T-helper 2 cell treated with Interferon-gamma antibody and Interleukin-4, amounts not matched to agents 100 ng/mL and 5 ng/mL, for 36 hours (primary cell): Measurements from ENCODE around the gene SKOR1. TPM values are rescaled to one million over a fixed set of nuclear protein-coding genes. Genes with fewer than 3 reads are reported as not detected.

ENCODE experiments used
- intact Hi-C: fragments of 100-400 bp; cut with micrococcal nuclease; formaldehyde crosslinking; loops from one replicate; pipeline ENCODE4 v1.15.1; 2023
- total RNA-seq: library from RNA; stranded (reverse); gene quantifications from 2 replicates; pipeline ENCODE4 v1.2.3, GENCODE V29; 2022

The SKOR1 gene
- total RNA-seq, 1 donor from 2014 or later: 0.30 TPM

DNA sequence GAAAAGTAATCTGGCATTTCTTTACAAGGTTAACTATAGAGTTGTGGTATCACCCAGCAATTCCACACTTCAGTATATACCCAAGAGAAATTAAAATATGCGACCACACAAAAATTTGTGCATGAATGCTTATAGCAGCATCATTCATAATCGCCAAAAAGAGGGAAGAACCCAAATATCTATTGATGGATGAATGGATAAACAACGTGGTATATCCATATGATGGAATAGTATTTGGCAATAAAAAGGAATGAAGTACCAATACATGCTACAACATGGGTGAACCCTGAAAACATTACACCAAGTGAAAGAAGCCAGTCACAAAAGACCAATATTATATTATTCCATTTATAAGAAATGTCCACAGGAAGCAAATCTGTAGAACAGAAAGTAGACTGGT is 8.6 kb upstream of the SKOR1 start:
- intact Hi-C loops: no loop called here

DNA sequence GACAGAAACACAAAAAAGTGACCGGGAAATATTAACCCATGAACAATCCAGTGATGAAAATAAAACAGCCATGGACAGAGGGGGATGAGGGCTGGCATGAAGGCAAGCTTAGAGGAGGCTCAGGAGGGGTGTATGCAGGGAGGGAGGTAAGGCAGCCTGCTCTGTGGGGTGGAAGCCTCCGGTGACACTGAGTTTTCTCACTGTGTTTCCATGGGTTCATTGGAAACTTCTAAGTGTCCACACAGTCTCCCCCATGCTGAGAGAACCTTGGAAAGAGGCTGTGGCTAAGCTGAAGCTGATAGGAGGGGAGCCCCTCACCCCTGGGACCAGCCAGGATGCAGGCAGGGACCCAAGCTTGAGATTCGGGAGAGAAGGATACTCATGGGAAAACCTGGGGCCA is 6.8 kb upstream of the SKOR1 start:
- intact Hi-C loops: no loop called here

DNA sequence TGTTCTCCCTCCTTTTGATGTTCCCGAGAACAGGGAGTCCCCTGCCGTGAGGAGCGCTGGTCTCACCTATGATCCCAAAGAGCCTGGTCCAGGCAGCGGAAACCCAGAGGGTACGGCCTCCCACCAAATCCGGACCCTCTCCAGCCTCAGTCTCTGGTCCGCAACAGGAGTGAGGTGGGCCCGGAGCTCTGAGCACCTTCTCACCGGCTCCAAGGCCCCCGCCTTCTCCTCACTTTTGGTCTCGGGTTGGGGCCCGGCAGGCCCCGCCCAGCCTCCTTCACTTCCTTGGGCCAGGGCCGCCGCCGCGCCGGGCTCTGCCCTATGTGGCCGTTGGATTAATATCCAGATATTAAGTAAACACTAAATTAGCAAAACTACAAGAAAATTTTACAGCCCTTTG is 5.7 kb upstream of the SKOR1 start:
- intact Hi-C loops: no loop called here

DNA sequence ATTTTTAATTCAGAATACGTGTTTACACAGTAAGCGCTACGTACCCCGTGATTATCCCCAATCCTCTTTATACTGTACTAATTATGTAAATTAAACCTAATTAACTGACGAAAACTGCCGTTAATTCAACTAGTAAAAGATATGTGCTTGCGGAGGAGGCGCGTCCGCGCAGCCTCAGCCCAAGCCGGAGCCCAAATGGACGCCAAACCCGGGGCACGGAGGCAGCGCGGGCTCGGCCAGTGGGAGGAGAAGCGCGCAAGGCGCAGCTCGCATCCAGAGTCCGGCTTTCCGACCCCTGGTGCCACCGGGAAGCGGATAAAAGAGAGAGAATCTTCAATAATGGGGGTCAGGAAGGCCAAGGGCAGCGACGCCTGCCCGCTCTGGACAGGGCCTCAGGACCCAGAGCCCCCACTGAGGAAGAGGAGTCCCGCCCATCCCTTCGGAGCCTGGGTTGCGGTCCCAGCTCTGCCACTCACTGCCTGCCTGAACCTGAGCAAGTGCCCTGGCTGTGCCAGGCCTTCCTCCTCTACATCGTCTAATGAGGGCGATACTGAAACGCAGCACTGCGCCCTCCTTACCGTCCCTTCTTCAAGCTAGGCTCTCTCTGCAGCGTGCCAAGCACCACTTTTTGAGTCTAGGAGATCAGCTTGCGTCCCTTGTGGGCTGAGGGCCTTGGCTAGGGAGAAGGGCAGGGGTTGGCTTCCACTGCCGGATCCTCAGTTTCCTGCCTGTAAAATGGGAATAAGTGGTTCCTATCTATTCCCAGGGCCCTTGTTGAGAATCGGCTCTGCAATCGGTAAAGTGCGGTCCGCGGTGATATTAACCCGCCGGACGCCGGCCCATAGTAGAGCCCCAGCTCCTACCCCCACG is 5.0 kb upstream of the SKOR1 start:
- intact Hi-C loops: no loop called here

DNA sequence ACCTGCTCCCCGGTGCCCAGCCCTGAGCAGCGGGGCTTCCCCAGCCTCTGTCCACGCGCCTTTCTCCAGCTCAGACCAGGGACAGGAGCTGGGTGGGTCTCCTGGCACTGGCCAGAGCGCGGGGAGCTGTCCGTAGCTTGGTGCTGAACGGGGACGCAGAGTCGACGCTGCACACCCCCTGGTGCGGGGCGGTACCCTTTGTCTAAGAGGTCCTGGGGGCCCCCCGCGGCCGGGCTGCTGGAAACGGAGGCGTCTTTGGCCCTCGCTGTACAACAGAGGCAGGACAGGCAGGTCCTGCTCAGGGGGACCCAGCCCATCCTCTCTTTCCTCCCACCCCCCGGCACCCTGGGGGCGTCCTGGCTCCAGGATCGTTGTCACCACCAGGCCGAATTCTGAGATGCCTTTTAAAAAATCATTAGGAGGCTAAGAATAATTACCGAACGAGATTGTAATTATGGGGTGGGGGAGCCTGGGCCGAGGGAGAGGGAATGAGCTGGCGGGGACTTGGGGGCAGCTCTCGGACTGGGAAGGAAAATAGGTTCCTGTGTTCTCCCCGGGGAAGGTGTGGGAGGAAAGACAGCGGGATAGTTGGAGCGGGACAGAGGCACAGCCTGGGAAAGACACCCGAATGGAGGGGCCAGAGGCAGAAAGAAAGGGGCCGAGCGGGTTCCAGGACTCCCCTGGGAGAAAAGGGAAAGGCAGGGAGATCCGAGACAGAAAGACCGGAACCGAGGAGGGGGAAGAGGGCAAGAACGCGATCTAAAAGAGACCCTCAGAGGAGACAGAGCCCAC is 4.1 kb upstream of the SKOR1 start:
- intact Hi-C loops: no loop called here

DNA sequence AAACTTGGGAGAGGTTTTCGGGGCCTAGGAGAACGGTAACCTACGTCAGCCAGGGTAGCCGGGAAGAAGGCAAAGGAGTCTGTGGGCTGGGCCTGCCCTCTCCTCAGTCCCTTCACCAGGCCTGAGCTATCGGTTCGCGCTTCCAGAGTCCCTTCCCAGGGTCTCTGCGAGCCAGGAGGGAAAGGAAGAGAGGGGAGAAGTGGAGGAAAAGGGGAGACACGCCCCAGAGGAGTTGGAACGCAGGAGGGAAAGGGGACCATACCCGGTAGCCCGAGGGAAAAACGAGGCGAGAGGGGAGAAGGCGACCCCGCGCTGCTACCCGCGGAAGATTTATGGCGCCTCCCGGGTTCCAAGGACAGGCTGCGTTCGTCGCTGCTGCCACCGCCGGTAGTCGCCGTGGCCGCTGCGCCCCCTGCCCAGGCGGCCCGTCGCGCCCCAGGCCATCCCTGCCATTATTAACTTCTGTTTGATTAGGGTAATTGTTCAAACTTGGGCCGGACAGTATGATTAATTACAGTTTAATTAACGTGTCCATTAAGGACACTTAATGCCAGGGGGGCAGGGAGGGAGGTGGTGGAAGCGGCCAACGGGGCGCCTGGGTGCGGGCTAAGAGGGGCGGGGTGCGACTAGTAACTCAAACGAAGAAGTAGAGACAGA is 3.4 kb upstream of the SKOR1 start:
- intact Hi-C loops: no loop called here

DNA sequence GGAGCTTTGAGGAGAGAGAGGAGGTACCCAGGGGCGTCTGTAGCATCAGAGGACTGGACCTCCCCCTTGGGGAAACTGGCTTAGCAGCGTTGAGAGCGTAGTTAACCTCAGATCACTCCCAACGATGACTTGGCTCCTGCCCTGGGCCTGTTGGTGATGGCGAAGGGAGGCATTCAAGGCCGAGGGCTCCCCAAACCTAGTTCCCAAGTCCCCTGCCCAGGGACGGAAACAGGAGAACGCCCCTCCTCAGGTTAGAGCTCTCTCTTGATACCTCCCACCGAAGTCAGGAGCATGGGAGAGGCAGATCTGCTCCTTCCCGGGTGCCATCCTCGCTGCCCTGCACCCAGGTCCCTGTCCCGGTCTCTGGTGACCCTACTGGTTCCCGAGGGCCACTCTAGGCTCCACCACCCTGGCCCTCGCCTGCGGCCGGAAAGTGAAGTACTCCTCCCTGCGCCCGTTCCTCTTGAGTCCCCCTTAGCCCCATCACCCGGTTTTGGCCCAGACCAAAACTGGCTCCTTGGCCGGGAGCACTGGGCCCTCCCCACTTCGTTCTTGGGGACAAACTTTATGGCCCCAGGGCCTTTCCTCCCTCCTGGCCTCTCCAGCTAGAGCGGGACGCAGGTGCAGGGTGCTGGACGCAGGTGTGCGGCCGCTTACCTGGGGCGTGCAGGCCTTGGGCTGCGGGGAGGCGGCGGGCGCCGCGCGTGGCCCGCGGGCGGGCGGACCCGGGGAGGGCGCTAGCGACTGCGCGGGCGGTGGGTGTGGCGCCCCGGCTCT is 2.6 kb upstream of the SKOR1 start:
- intact Hi-C loops: no loop called here

DNA sequence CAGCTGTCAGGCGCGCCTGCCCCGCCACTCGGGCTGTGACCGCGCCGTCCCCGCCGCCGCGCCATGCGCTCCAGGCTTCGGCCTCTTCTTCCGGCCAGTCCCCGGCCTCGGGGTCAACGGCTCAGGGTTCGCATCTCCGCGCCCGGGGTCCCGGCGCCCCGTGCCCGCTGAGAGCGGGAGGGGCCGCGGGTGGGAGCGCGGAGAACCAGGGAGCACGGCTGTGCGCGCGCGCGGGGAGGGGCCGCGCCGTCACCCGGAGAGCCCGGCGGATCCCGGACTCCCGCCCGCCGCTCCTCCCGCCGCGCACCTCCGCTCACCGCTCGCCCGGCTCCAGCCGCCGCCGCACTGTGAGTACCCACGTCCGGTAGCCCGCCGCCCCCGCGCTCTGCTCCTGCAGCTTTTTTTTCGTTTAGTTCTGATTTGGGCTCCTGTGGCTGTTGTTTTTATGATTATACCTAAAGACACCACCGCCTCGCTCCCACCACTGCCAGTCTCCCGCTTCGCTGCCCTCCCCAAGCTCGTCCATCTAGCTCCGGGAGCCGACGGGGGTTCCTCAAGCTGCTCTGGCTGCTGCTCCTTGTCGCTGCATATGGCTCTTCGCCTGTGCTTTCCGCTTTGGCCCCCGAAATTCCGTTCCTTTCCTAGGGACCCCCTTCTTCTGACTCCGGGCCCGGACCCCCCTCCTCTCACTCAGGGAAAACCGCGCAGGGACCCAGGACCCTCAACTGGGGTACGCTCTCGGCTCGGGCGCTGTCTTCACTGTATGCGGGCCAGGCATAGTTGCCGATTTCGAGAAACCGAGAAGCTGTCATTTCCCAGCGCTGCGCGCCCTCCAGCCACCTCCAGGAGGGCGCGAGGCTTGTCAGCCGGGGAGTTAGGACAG is 1.8 kb upstream of the SKOR1 start:
- intact Hi-C loops: no loop called here

DNA sequence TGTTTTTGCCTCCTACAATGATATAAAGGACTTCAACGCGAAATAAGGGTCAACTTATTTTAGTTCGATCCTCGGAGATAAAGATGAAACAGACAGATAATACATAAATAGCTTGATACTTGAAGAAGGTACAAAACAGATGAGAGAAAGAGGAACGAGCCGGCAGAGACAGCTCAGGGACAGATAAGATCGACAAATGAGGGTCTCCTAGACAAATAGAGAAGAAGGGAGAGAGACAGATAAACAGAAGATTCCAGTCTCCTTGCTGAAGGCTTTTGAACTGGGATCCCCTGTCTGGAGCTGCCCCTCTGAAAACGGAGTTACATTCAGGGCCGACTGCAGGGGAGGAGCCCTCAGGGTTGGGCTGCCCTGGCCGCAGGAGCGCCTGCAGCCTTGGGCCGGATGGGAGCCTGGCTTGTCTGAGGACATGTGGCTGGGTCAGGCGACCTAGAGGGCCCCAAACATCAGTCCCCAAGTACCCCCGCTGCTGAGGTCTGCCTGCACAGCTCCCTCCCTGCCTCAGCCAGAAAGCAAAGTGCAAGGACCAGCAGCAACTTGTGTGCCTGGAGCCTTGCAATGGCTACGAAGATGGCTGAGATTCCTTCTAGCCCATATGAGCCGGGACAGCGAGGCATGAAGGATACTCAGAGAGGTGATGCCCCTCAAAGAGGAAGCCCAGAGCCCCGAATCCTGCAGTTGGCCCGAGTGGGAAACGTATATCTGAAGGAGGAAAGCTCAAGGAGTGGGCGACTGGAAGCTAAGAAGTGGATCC is 926 bp upstream of the SKOR1 start:
- intact Hi-C loops: no loop called here

DNA sequence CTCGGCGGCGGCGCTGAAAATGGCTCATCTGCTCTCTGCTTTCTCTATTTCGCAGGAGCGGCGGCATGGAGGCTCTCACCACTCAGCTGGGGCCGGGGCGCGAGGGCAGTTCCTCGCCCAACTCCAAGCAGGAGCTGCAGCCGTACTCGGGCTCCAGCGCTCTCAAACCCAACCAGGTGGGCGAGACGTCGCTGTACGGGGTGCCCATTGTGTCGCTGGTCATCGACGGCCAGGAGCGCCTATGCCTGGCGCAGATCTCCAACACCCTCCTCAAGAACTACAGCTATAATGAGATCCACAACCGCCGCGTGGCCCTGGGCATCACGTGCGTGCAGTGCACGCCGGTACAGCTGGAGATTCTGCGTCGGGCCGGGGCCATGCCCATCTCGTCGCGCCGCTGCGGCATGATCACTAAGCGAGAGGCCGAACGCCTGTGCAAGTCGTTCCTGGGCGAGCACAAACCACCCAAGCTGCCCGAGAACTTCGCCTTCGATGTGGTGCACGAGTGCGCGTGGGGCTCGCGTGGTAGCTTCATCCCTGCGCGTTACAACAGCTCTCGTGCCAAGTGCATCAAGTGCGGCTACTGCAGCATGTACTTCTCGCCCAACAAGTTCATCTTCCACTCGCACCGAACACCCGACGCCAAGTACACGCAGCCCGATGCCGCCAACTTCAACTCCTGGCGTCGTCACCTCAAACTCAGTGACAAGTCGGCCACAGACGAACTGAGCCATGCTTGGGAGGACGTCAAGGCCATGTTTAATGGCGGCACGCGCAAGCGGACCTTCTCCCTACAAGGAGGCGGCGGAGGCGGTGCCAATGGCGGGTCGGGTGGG is 790 bp downstream of the SKOR1 start:
- intact Hi-C loops: no loop called here

DNA sequence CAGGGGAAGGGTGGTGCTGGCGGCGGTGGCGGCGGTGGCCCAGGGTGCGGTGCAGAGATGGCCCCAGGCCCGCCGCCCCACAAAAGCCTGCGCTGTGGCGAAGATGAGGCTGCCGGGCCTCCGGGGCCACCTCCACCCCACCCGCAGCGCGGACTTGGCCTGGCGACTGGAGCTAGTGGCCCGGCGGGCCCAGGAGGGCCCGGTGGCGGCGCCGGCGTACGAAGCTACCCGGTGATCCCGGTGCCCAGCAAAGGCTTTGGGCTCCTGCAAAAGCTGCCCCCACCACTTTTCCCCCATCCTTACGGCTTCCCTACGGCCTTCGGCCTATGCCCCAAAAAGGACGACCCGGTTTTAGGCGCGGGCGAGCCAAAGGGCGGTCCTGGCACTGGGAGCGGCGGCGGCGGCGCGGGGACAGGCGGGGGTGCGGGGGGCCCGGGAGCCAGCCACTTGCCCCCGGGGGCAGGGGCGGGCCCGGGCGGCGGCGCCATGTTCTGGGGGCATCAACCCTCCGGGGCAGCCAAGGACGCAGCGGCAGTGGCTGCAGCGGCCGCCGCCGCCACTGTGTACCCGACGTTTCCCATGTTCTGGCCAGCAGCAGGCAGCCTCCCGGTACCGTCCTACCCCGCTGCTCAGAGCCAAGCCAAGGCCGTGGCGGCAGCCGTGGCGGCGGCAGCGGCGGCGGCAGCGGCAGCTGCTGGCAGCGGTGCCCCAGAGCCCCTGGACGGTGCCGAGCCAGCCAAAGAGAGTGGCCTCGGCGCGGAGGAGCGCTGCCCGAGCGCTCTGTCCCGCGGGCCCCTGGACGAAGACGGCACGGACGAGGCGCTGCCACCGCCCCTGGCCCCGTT is 1.6 kb downstream of the SKOR1 start:
- intact Hi-C loops: no loop called here

DNA sequence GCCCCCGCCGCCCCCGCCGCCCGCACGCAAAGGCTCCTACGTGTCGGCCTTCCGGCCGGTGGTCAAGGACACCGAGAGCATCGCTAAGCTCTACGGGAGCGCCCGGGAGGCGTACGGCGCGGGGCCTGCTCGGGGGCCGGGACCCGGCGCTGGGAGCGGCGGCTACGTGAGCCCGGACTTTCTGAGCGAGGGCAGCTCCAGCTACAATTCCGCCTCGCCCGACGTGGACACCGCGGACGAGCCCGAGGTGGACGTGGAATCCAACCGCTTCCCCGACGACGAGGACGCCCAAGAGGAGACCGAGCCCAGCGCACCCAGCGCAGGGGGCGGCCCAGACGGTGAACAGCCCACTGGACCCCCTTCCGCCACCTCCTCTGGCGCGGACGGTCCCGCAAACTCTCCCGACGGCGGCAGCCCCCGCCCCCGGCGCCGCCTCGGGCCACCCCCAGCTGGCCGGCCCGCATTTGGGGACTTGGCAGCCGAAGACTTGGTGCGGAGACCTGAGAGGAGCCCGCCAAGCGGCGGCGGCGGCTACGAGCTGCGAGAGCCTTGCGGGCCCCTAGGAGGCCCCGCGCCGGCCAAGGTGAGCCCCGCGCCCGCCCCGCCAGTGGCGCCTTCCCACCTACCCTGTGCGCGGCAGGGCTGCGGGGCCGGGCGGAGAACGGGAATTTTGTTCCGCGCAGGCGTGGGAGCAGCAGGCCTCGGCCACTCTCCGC is 2.4 kb downstream of the SKOR1 start:
- intact Hi-C loops: no loop called here

DNA sequence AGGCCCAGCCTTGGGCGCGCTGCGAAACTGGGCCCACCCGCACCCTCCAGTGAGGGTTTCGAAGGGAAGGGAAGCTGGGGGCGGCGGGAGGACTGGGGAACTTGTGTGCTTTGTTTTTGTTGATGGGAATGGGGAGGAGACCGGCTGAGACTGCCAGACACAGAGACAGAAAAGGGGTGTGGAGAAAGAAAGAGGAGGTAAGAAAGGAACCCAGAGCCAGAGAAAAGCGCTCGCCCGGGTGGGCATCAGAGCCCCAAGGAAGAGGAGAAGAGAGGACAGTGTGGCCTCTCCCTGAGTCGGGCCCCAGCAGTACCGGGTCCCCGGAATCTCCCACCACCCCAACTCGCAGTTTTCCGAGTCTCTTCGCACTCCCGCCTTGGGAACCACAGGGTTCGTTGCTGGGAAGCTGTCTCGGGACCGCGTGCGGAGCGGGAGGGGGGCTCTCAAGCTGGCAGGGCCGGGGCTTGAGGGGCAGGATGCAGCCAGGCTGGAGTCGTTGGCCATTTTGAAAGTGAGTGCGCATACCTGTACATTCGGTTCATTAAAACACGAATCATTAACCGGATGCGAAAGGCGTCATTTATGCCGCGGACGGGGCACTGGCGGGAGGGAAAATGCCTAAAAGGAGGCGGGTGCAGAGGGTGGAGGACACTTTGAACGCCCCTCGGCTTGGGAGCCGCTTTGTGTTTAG is 3.1 kb downstream of the SKOR1 start:
- intact Hi-C loops: no loop called here

DNA sequence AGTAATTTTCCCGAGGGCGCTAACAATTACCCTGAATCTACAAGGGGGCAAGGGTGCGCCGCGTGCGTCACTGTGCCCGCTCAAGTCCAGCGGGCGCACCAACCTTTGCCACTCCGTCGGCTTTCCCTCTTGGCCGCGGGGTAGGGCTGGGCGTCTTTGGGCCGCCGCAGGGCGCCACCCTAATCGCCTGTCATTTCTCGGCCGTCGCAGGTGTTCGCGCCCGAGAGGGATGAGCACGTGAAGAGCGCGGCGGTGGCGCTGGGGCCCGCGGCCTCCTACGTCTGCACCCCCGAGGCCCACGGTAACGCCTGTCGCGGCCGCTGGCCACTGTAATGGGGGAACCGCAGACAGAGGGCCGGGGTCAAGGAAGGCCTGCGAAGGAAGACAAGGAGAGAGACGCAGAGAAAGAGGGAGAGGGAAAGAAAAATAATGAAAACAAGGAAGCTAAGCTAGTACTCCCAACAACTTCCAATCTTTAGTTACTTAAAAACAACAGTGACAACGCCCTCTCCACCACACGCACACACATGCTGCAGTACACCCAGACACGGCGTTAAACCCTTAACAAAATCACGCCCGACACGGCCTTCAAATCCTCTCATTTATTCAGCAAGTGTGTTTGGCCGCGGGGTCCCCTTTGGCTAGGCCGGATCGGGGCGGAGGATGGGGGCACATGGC is 3.8 kb downstream of the SKOR1 start:
- intact Hi-C loops: no loop called here

DNA sequence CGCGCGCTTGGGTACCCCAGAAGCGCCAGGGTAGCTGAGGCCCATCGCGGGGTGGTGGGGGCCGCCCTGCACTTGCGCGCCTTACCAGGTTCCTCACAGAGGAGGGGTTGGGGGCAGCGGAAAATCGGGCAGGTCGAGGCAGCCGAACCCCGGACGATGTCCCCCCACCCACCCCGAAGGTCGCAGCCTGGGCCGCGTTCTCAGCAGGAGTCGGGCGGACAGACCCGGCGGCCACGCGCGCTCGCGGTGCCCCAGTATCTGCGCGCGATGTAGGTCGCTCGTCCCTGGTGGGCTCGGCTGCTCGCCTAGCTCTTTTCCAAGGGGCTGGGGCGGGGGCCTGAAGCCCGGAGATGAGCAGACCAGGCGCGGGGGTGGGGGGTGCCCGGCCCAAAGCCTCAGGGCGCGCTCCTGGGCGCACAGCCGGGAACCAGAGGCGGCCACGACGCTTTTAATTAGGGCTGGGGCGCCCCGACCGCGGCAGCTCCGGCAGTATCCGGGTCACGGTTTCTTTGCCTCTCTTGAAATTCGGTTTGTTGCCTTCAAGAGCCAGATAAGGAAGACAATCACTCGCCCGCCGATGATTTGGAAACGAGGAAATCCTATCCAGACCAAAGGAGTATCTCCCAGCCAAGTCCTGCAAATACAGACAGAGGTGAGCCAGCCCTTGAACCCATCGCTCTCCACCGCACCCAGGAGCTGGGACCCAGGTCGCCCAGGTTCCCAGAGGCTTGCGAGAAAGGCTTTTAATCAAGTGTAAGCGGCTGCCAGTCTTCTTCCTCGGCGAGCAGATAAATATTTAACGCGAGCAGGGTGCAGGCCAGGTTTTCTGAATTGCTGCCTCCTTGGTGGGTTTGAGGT is 4.6 kb downstream of the SKOR1 start:
- intact Hi-C loops: loop anchor here (5.0 kb wide), 2 partner anchors 48 to 883 kb away; no protein-coding TSS in a partner anchor
